ENCODE results near the gene DSP. TPM values are rescaled to one million over a fixed set of nuclear protein-coding genes. Genes with fewer than 3 reads are reported as not detected.

The DSP gene
- total RNA-seq, 1 donor from 2014 or later, result 38.7 TPM

DNA sequence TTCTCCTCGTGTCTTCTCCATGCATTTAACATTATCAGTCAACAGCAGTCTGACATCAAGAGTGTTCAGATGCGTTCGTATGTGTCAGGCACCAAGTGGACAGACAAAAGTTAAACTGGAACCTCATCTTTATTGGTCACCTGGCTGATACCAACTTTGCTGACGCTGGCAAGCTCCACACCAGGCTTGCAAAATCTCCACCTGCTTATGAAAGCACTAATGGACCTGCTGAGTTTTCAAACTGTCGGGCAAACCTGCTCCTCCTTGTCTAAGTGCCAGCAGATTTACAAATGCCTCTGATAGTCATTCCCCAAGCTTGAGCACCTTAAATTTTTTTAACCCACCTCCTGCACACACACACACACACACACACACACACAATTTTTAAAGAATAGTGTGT lies 27.9 kb upstream of the DSP start:
- Histone ChIP-seq H3K36me3 (no peaks in the 10 kb centered on the region), H3K9me3 (ENCODE audit: low read depth) (no peaks in the 10 kb centered on the region), H3K27ac (no peak overlapping the region), H3K9ac (no peak overlapping the region), H4K20me1 (ENCODE audit: low read depth) (no peaks in the 10 kb centered on the region), H3K4me3 (no peak overlapping the region), H3K27me3 (no peaks in the 10 kb centered on the region), H2AFZ (replicated peaks) (no peak overlapping the region), H3K4me2 (no peak overlapping the region), H3F3A (ENCODE audit: low read depth) (no peaks in the 10 kb centered on the region), H3K4me1 (no peaks in the 10 kb centered on the region), H3K79me2 (ENCODE audit: low read depth) (no peaks in the 10 kb centered on the region)
- no peak overlapping the region for H3K4me3 Mint-ChIP-seq
- TF ChIP-seq EZH2phosphoT487 (IDR thresholded peaks at IDR 0.05) (no peak), CTCF (IDR thresholded peaks at IDR 0.05) (no peak), EZH2 (IDR thresholded peaks at IDR 0.05) (no peak)
- H3K27ac Mint-ChIP-seq, result no peak overlapping the region
- DNase-seq (ENCODE audit: low spot score), result no peak
- H3K9me3 Mint-ChIP-seq, result no peaks in the 10 kb centered on the region
- H3K27me3 Mint-ChIP-seq (ENCODE audit: insufficient read depth, low read depth), result peaks cover 6% of the 10 kb centered on the region
- H3K36me3 Mint-ChIP-seq, result no peaks in the 10 kb centered on the region
- no peaks in the 10 kb centered on the region for H3K4me1 Mint-ChIP-seq

DNA sequence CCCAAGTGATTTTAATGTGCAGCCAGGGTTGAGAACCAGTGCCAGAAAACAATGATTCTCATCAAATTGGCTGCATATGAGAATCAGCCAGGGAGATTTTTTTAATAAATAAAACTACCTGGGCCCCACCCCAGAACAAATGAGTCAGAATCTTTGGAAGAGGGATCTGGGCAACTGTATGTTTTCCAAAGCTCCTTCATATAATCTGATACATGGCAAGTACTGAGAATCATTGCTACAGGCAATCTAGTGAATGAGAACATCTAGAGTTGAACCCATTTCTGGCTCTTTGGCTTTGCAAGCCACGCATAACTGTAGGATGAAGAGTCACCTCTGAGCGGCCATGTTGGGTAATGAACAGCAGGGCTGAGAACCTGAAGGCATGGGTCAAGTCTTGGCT lies 26.1 kb upstream of the DSP start:
- no peaks in the 10 kb centered on the region for H3K9me3 ChIP-seq (ENCODE audit: low read depth)
- DNase-seq (ENCODE audit: low spot score), result no peak
- Mint-ChIP-seq H3K36me3 (no peaks in the 10 kb centered on the region), H3K27ac (no peak overlapping the region), H3K27me3 (ENCODE audit: insufficient read depth, low read depth) (peaks cover 9% of the 10 kb centered on the region), H3K4me3 (no peak overlapping the region), H3K4me1 (no peaks in the 10 kb centered on the region), H3K9me3 (no peaks in the 10 kb centered on the region)
- H4K20me1 ChIP-seq (ENCODE audit: low read depth), result no peaks in the 10 kb centered on the region
- no peaks in the 10 kb centered on the region for H3K4me1 ChIP-seq
- no peaks in the 10 kb centered on the region for H3K36me3 ChIP-seq
- H3K27ac ChIP-seq, result no peak overlapping the region
- no peak overlapping the region for H3K9ac ChIP-seq
- H3K79me2 ChIP-seq (ENCODE audit: low read depth), result no peaks in the 10 kb centered on the region
- no peaks in the 10 kb centered on the region for H3K27me3 ChIP-seq
- H3K4me3 ChIP-seq, result no peak overlapping the region
- TF ChIP-seq EZH2 (IDR thresholded peaks at IDR 0.05) (no peak), EZH2phosphoT487 (IDR thresholded peaks at IDR 0.05) (no peak), CTCF (IDR thresholded peaks at IDR 0.05) (no peak)
- H2AFZ ChIP-seq (replicated peaks), result no peak overlapping the region
- no peaks in the 10 kb centered on the region for H3F3A ChIP-seq (ENCODE audit: low read depth)
- no peak overlapping the region for H3K4me2 ChIP-seq

DNA sequence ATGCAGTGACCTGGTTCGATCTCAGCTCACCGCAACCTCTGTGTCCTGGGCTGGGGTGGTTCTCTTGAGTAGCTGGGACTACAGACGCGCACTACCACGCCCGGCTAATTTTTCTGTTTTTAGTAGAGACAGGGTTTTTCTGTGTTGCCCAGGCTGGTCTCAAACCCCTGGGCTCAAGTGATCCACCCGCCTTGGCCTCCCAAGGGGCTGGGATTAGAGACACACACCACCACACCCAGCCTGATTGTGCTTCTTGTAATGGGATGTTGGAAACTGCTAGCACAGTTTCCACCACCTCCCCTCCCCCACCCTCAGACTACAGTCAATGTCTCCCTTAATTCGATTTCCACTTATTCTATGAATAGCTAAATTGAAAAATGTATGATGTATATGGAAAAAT lies 22.6 kb upstream of the DSP start:
- H3K36me3 Mint-ChIP-seq, result no peaks in the 10 kb centered on the region
- H3K4me2 ChIP-seq, result no peak overlapping the region
- no peak overlapping the region for H3K27ac Mint-ChIP-seq
- H3K27me3 ChIP-seq, result no peaks in the 10 kb centered on the region
- no peaks in the 10 kb centered on the region for H3F3A ChIP-seq (ENCODE audit: low read depth)
- peaks cover 7% of the 10 kb centered on the region for H3K27me3 Mint-ChIP-seq (ENCODE audit: insufficient read depth, low read depth)
- DNase-seq (ENCODE audit: low spot score), result no peak
- no peaks in the 10 kb centered on the region for H3K79me2 ChIP-seq (ENCODE audit: low read depth)
- H4K20me1 ChIP-seq (ENCODE audit: low read depth), result no peaks in the 10 kb centered on the region
- H3K9ac ChIP-seq, result no peak overlapping the region
- peaks cover under 1% of the 10 kb centered on the region for H3K4me1 Mint-ChIP-seq
- H3K4me3 ChIP-seq, result no peak overlapping the region
- H3K27ac ChIP-seq, result no peak overlapping the region
- no peak overlapping the region for H3K4me3 Mint-ChIP-seq
- H3K36me3 ChIP-seq, result no peaks in the 10 kb centered on the region
- peaks cover under 1% of the 10 kb centered on the region for H3K4me1 ChIP-seq
- no peaks in the 10 kb centered on the region for H3K9me3 ChIP-seq (ENCODE audit: low read depth)
- H2AFZ ChIP-seq (replicated peaks), result no peak overlapping the region
- TF ChIP-seq CTCF (IDR thresholded peaks at IDR 0.05) (no peak), EZH2phosphoT487 (IDR thresholded peaks at IDR 0.05) (no peak), EZH2 (IDR thresholded peaks at IDR 0.05) (no peak)
- no peaks in the 10 kb centered on the region for H3K9me3 Mint-ChIP-seq

Data from neural progenitor cell (in vitro differentiated cells).